ENCODE data around the gene SLIT1. TPM values are rescaled to one million over a fixed set of nuclear protein-coding genes. Genes with fewer than 3 reads are reported as not detected.

SLIT1 gene
- total RNA-seq, 1 donor from 2014 or later, result 0.47 TPM

GRCh38 chr10:97140049-97140846 is 45.5 kb downstream of the SLIT1 start:
- intact Hi-C loops (cut with micrococcal nuclease), result no loop called here

- intact Hi-C loops (cut with micrococcal nuclease), result no loop called here
These were observed 46.1 kb downstream of the SLIT1 start for GRCh38 chr10:97139651-97140048.

- intact Hi-C loops (cut with micrococcal nuclease), result no loop called here
These were observed 46.9 kb downstream of the SLIT1 start for GRCh38 chr10:97138846-97139245.

- intact Hi-C loops (cut with micrococcal nuclease), result no loop called here
These were observed 47.6 kb downstream of the SLIT1 start for GRCh38 chr10:97138174-97138573.

GRCh38 chr10:97136756-97137155 is 49.0 kb downstream of the SLIT1 start:
- intact Hi-C loops (cut with micrococcal nuclease), result no loop called here

GRCh38 chr10:97135464-97135863 is 50.3 kb downstream of the SLIT1 start:
- intact Hi-C loops (cut with micrococcal nuclease), result no loop called here

GRCh38 chr10:97134983-97135382 is 50.8 kb downstream of the SLIT1 start:
- intact Hi-C loops (cut with micrococcal nuclease), result no loop called here

GRCh38 chr10:97134110-97134509 is 51.6 kb downstream of the SLIT1 start:
- intact Hi-C loops (cut with micrococcal nuclease), result no loop called here

GRCh38 chr10:97132273-97132672 is 53.5 kb downstream of the SLIT1 start:
- intact Hi-C loops (cut with micrococcal nuclease), result no loop called here

GRCh38 chr10:97131666-97132065 is 54.1 kb downstream of the SLIT1 start:
- intact Hi-C loops (cut with micrococcal nuclease), result no loop called here

- intact Hi-C loops (cut with micrococcal nuclease), result no loop called here
These were observed 54.6 kb downstream of the SLIT1 start for GRCh38 chr10:97131181-97131628.

GRCh38 chr10:97129666-97130065 is 56.1 kb downstream of the SLIT1 start:
- intact Hi-C loops (cut with micrococcal nuclease), result no loop called here

- intact Hi-C loops (cut with micrococcal nuclease), result no loop called here
These were observed 57.1 kb downstream of the SLIT1 start for GRCh38 chr10:97128516-97129154.

GRCh38 chr10:97128039-97128492 is 57.7 kb downstream of the SLIT1 start:
- intact Hi-C loops (cut with micrococcal nuclease), result no loop called here

- intact Hi-C loops (cut with micrococcal nuclease), result no loop called here
These were observed 58.2 kb downstream of the SLIT1 start for GRCh38 chr10:97127509-97127908.

GRCh38 chr10:97124211-97124610 is 61.5 kb downstream of the SLIT1 start:
- intact Hi-C loops (cut with micrococcal nuclease), result no loop called here

GRCh38 chr10:97123765-97124164 is 62.0 kb downstream of the SLIT1 start:
- intact Hi-C loops (cut with micrococcal nuclease), result no loop called here

GRCh38 chr10:97121041-97121440 is 64.7 kb downstream of the SLIT1 start:
- intact Hi-C loops (cut with micrococcal nuclease), result no loop called here

GRCh38 chr10:97120370-97120769 is 65.4 kb downstream of the SLIT1 start:
- intact Hi-C loops (cut with micrococcal nuclease), result no loop called here

GRCh38 chr10:97119058-97119745 is 66.6 kb downstream of the SLIT1 start:
- intact Hi-C loops (cut with micrococcal nuclease), result no loop called here

- intact Hi-C loops (cut with micrococcal nuclease), result loop anchor here (2.0 kb wide), 1 partner anchor 45 kb away; no protein-coding TSS in a partner anchor
These were observed 68.4 kb downstream of the SLIT1 start for GRCh38 chr10:97117372-97117771.
